GM18502 (cell line): ENCODE measurements around the gene ABCA7.
"Not testable (repeated sequence)": the region's sequence is repeated elsewhere in the genome, so short reads cannot be mapped to it uniquely, and the experiment has no call there.

ENCODE experiments used
- ATAC-seq: cut with Tn5 transposase; IDR thresholded peaks from one replicate; pipeline ENCODE4 v1.9.1; 2021; ENCODE audit warnings: mild to moderate bottlenecking; ENCODE audit not compliant: unreplicated experiment, poor library complexity

The ABCA7 gene

GRCh38 chr19:1111641-1112267 is 71.8 kb downstream of the ABCA7 start:
- ATAC-seq: no peak

- no peak for ATAC-seq
These were observed 72.5 kb downstream of the ABCA7 start for GRCh38 chr19:1112268-1113029.

GRCh38 chr19:1113030-1113985 is 73.4 kb downstream of the ABCA7 start:
- ATAC-seq: peak; percentile 58

- no peak for ATAC-seq
These were observed 74.1 kb downstream of the ABCA7 start for GRCh38 chr19:1113986-1114483.

- not testable (repeated sequence) for ATAC-seq
These were observed 74.8 kb downstream of the ABCA7 start for GRCh38 chr19:1114728-1115127.
